Neural cell (in vitro differentiated cells): Measurements from ENCODE around the gene SLC8A1.

Experiments
- EZH2 ChIP-seq: fragments of 200-600, 300-800 bp; shearing (Covaris generic), sonication (generic); IDR thresholded peaks from 2 replicates; pipeline ENCODE4 v1.6.1; 2014; ENCODE audit warnings: antibody characterized with exemption, low read length, borderline replicate concordance, mild to moderate bottlenecking; ENCODE audit not compliant: insufficient read depth, poor library complexity, severe bottlenecking
- MXI1 ChIP-seq: fragments of 450-650 bp; conservative IDR thresholded peaks from 2 replicates; pipeline ENCODE4 v1.6.1; 2014; ENCODE audit warnings: antibody characterized with exemption, mild to moderate bottlenecking; ENCODE audit not compliant: poor library complexity, severe bottlenecking
- POLR2AphosphoS5 ChIP-seq: IDR thresholded peaks from 2 replicates; pipeline ENCODE4 v1.6.1; 2012
- RAD21 ChIP-seq: fragments of 450-650 bp; conservative IDR thresholded peaks from 2 replicates; pipeline ENCODE4 v1.6.1; 2014; ENCODE audit warnings: antibody characterized with exemption, mild to moderate bottlenecking, moderate library complexity
- SMC3 ChIP-seq: fragments of 450-650 bp; conservative IDR thresholded peaks from 2 replicates; pipeline ENCODE4 v1.6.1; 2014; ENCODE audit warnings: antibody characterized with exemption, mild to moderate bottlenecking, moderate library complexity; ENCODE audit not compliant: poor library complexity
- TAF1 ChIP-seq: IDR thresholded peaks from 2 replicates; pipeline ENCODE4 v1.6.1; 2012; ENCODE audit warnings: low read depth
- TF ChIP-seq, protein P1 (sequence below): fragments of 450-650 bp; IDR thresholded peaks from 2 replicates; pipeline ENCODE4 v1.5.1; 2014; ENCODE audit warnings: antibody characterized with exemption, mild to moderate bottlenecking, moderate library complexity; ENCODE audit not compliant: poor library complexity, severe bottlenecking
- TF ChIP-seq, protein P2 (sequence below): IDR thresholded peaks from 2 replicates; pipeline ENCODE4 v1.6.1; 2012; ENCODE audit warnings: borderline replicate concordance

DNA sequence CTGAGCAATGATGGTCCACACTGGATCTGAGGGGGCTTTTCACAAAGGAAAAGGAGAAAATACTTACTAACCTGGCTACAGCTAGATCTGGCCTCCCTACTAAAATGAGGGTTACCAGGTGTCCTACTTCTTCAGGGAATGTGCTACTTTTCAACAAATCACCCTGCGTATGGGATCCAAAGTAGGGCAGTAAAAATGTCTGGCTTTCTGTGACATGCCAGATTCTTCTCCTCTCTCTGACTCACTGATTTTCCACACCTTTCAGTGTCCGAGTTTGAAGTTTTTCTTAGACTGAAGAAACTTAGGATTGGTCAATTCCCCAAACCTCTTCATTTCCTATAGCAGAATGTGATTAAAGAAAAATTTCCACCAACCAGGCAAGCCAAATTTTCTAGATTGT is 71.2 kb downstream of the SLC8A1 start:
- TF ChIP-seq, protein P1, sequence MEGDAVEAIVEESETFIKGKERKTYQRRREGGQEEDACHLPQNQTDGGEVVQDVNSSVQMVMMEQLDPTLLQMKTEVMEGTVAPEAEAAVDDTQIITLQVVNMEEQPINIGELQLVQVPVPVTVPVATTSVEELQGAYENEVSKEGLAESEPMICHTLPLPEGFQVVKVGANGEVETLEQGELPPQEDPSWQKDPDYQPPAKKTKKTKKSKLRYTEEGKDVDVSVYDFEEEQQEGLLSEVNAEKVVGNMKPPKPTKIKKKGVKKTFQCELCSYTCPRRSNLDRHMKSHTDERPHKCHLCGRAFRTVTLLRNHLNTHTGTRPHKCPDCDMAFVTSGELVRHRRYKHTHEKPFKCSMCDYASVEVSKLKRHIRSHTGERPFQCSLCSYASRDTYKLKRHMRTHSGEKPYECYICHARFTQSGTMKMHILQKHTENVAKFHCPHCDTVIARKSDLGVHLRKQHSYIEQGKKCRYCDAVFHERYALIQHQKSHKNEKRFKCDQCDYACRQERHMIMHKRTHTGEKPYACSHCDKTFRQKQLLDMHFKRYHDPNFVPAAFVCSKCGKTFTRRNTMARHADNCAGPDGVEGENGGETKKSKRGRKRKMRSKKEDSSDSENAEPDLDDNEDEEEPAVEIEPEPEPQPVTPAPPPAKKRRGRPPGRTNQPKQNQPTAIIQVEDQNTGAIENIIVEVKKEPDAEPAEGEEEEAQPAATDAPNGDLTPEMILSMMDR = no peak
- no peak for TF ChIP-seq TAF1
- no peak for TF ChIP-seq POLR2AphosphoS5
- TF ChIP-seq RAD21 = no peak
- TF ChIP-seq MXI1 = no peak
- TF ChIP-seq SMC3 = no peak
- TF ChIP-seq EZH2 = no peak
- TF ChIP-seq, protein P2, sequence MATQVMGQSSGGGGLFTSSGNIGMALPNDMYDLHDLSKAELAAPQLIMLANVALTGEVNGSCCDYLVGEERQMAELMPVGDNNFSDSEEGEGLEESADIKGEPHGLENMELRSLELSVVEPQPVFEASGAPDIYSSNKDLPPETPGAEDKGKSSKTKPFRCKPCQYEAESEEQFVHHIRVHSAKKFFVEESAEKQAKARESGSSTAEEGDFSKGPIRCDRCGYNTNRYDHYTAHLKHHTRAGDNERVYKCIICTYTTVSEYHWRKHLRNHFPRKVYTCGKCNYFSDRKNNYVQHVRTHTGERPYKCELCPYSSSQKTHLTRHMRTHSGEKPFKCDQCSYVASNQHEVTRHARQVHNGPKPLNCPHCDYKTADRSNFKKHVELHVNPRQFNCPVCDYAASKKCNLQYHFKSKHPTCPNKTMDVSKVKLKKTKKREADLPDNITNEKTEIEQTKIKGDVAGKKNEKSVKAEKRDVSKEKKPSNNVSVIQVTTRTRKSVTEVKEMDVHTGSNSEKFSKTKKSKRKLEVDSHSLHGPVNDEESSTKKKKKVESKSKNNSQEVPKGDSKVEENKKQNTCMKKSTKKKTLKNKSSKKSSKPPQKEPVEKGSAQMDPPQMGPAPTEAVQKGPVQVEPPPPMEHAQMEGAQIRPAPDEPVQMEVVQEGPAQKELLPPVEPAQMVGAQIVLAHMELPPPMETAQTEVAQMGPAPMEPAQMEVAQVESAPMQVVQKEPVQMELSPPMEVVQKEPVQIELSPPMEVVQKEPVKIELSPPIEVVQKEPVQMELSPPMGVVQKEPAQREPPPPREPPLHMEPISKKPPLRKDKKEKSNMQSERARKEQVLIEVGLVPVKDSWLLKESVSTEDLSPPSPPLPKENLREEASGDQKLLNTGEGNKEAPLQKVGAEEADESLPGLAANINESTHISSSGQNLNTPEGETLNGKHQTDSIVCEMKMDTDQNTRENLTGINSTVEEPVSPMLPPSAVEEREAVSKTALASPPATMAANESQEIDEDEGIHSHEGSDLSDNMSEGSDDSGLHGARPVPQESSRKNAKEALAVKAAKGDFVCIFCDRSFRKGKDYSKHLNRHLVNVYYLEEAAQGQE = no peak
